GM18499 (cell line): ENCODE results near the gene ITIH4.

Source experiments
- ATAC-seq: cut with Tn5 transposase; IDR thresholded peaks from one replicate; pipeline ENCODE4 v1.9.1; 2021; ENCODE audit warnings: moderate number of reproducible peaks; ENCODE audit not compliant: insufficient read depth, unreplicated experiment

Gene ITIH4

GRCh38 chr3:52834871-52835501, 4.5 kb upstream of the ITIH4 start, which contains the start of gene MUSTN1:
TSS of gene MUSTN1 (minus strand) at chr3:52835019. CDS start at chr3:52834948, 71 bp downstream.
- no peak for ATAC-seq

- no peak for ATAC-seq
Observed at GRCh38 chr3:52833202-52833601, 2.7 kb upstream of the ITIH4 start.

- no peak for ATAC-seq
Observed at GRCh38 chr3:52831500-52832301, 1.2 kb upstream of the ITIH4 start.

GRCh38 chr3:52829906-52830463, 487 bp downstream of the ITIH4 start:
- ATAC-seq, result no peak

GRCh38 chr3:52829482-52829881, 990 bp downstream of the ITIH4 start:
- no peak for ATAC-seq

GRCh38 chr3:52827866-52828376, 2.6 kb downstream of the ITIH4 start:
- no peak for ATAC-seq

- ATAC-seq, result no peak
Observed at GRCh38 chr3:52827441-52827840, 3.0 kb downstream of the ITIH4 start.

GRCh38 chr3:52824037-52824436, 6.4 kb downstream of the ITIH4 start:
- no peak for ATAC-seq

GRCh38 chr3:52822363-52822762, 8.1 kb downstream of the ITIH4 start:
- no peak for ATAC-seq

- ATAC-seq, result no peak
Observed at GRCh38 chr3:52820736-52821135, 9.7 kb downstream of the ITIH4 start.

GRCh38 chr3:52819936-52820335, 10.5 kb downstream of the ITIH4 start:
- no peak for ATAC-seq

GRCh38 chr3:52817860-52818259, 12.6 kb downstream of the ITIH4 start:
- no peak for ATAC-seq

- no peak for ATAC-seq
Observed at GRCh38 chr3:52817221-52817620, 13.3 kb downstream of the ITIH4 start.

- no peak for ATAC-seq
Observed at GRCh38 chr3:52816654-52817053, 13.8 kb downstream of the ITIH4 start.

- no peak for ATAC-seq
Observed at GRCh38 chr3:52816199-52816598, 14.3 kb downstream of the ITIH4 start.

GRCh38 chr3:52813810-52814209, 16.7 kb downstream of the ITIH4 start:
- no peak for ATAC-seq

- ATAC-seq, result no peak
Observed at GRCh38 chr3:52811452-52812011, 18.9 kb downstream of the ITIH4 start.

GRCh38 chr3:52810923-52811322, 19.5 kb downstream of the ITIH4 start:
- ATAC-seq, result no peak

GRCh38 chr3:52809662-52810377, 20.7 kb downstream of the ITIH4 start:
- ATAC-seq, result no peak

GRCh38 chr3:52809149-52809548, 21.3 kb downstream of the ITIH4 start:
- ATAC-seq, result no peak
